ENCODE data around the gene CDYL. TPM values are rescaled to one million over a fixed set of nuclear protein-coding genes. Genes with fewer than 3 reads are reported as not detected.

Gene CDYL
- total and polyA plus RNA-seq, 11 donors, result 4.3 to 45.2 (median 30.6) TPM

DNA sequence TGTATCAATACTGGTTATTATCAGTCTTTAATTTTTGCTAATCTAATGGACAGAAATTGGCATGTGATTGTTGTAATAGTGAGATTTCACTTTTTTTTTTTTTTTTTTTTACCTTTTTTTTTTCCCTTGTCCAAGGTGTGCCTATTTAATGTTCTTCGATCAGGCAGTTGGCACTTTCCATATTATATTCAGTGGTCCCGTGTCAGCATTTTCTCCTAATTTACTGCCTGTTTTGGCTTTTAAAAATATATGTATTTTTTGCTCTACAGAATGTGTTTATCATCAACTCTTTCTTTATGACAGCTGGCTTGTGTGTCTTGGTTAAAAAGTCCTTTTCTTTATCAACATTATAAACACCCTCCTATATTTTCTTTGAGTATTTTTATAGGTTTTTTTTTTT is 39.4 kb downstream of the CDYL start:
- TF ChIP-seq, protein P1, sequence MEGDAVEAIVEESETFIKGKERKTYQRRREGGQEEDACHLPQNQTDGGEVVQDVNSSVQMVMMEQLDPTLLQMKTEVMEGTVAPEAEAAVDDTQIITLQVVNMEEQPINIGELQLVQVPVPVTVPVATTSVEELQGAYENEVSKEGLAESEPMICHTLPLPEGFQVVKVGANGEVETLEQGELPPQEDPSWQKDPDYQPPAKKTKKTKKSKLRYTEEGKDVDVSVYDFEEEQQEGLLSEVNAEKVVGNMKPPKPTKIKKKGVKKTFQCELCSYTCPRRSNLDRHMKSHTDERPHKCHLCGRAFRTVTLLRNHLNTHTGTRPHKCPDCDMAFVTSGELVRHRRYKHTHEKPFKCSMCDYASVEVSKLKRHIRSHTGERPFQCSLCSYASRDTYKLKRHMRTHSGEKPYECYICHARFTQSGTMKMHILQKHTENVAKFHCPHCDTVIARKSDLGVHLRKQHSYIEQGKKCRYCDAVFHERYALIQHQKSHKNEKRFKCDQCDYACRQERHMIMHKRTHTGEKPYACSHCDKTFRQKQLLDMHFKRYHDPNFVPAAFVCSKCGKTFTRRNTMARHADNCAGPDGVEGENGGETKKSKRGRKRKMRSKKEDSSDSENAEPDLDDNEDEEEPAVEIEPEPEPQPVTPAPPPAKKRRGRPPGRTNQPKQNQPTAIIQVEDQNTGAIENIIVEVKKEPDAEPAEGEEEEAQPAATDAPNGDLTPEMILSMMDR (IDR thresholded peaks at IDR 0.05), result no peak
- TF ChIP-seq POLR2A (IDR thresholded peaks at IDR 0.05), result no peak
- Histone ChIP-seq H3K36me3 (no peaks in the 10 kb centered on the region), H3K4me1 (peaks cover 0 to 25% (median 14%) of the 10 kb centered on the region in 12 donors), H3K4me3 (no peak overlapping the region), H3K27me3 (no peaks in the 10 kb centered on the region), H3K27ac (no peak overlapping the region), H3K9me3 (no peaks in the 10 kb centered on the region)
- DNase-seq, result no peak
- intact Hi-C loops (cut with DNase I), result no loop called here
- ATAC-seq, result no peak
- WGBS, 4 donors, result 91 to 97% (median 95%) methylated on average over 2 of the region's 2 CpGs

DNA sequence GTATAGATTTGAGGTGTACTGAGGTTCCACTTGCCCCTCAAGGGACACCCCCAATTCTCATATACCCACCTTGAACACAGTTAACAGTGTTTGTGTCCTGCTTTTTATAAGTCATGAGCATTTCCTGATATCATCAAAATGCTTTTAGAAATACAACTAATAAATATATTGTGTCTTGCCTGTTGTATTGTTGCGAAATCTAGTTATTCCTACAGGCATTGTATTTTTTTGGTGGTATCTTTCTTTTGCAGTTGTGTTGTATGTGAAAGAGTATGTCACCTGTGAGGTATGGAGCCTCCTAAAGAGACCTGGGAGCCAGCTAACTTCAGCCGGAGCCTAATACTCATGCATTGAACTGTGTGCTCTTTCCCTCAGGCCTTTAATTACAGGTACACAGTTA is 40.7 kb downstream of the CDYL start:
- no peaks in the 10 kb centered on the region for H3K9me3 ChIP-seq
- ATAC-seq (no peak), DNase-seq (no peak)
- WGBS, 4 donors, result 96 to 99% (median 96%) methylated on average over 2 of the region's 2 CpGs
- peaks cover 0 to 13% (median 7%) of the 10 kb centered on the region in 12 donors for H3K4me1 ChIP-seq
- intact Hi-C loops (cut with DNase I), result no loop called here
- no peaks in the 10 kb centered on the region for H3K27me3 ChIP-seq
- TF ChIP-seq POLR2A (IDR thresholded peaks at IDR 0.05), result no peak
- TF ChIP-seq, protein P1 (IDR thresholded peaks at IDR 0.05), result no peak
- no peaks in the 10 kb centered on the region for H3K36me3 ChIP-seq
- H3K4me3 ChIP-seq, result no peak overlapping the region
- H3K27ac ChIP-seq, result no peak overlapping the region

DNA sequence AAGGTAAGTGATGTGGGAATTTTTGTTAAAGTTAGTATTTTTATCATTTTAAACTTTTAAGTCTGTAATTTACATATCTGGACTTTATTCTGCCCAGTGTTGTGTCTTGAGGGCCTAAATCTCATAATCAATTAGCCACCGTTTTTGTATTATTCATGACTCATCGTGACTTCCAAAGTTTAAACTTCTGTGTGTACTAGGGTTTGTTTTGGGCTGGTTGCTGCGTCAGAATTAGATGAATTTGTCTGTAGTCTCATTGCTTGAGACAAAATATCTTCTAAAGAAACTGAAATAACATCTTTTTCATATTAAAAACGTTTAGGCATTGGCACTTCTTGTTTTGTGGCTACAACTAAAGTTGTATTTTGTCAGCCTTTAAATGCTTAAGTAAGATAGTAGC is 41.3 kb downstream of the CDYL start:
- no peak overlapping the region for H3K4me3 ChIP-seq
- 77 to 88% (median 86%) methylated on average over 4 of the region's 4 CpGs for WGBS, 4 donors
- intact Hi-C loops (cut with DNase I), result no loop called here
- H3K27me3 ChIP-seq, result no peaks in the 10 kb centered on the region
- DNase-seq, result no peak
- peaks cover 0 to 6% (median under 1%) of the 10 kb centered on the region in 12 donors for H3K4me1 ChIP-seq
- no peak for ATAC-seq
- no peak overlapping the region for H3K27ac ChIP-seq
- no peaks in the 10 kb centered on the region for H3K36me3 ChIP-seq
- no peaks in the 10 kb centered on the region for H3K9me3 ChIP-seq
- no peak for TF ChIP-seq POLR2A (IDR thresholded peaks at IDR 0.05)
- TF ChIP-seq, protein P1 (IDR thresholded peaks at IDR 0.05), result no peak

DNA sequence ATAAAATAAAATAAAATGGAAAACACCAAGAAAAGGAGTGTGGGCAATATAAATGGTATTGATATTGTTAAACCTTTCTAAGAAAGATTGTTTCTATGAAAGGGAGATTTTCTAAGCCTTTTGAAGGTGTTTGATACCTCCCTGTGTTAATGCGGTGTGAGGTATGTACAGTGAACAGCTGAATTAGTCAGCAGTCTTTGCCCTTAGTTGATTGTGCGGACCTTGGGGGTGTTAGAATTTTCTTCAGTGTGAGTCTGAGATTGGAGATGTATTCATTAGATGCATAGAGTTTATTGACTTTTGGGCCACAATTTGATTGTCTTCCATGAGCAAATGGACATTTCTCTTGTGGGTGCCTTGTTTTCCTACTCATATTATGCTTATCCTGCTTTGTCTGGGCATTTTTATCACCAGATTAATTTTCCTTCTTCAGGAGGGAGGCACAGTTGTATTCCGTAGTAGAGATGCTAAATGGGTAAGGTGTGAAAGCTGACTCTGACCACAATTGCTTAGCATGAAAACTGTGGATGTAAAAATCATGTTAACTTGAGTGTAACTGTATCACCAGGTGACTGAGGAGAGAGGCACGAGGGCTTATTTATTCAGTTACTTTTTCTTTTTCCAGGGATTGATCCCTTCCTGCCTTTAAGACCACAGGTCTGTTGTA is 42.2 kb downstream of the CDYL start:
- no peaks in the 10 kb centered on the region for H3K9me3 ChIP-seq
- intact Hi-C loops (cut with DNase I), result no loop called here
- H3K4me3 ChIP-seq, result no peak overlapping the region
- H3K27me3 ChIP-seq, result no peaks in the 10 kb centered on the region
- H3K27ac ChIP-seq, result no peak overlapping the region
- 92 to 98% (median 95%) methylated on average over 4 of the region's 4 CpGs for WGBS, 4 donors
- no peak for TF ChIP-seq POLR2A (IDR thresholded peaks at IDR 0.05)
- TF ChIP-seq, protein P1 (IDR thresholded peaks at IDR 0.05), result no peak
- no peak for DNase-seq
- no peaks in the 10 kb centered on the region for H3K36me3 ChIP-seq
- H3K4me1 ChIP-seq, result peaks cover 0 to 6% (median 0%) of the 10 kb centered on the region in 12 donors
- ATAC-seq, result no peak

Data from heart left ventricle (tissue), 16 donors.